Activated CD8-positive, alpha-beta memory T cell treated with anti-CD3 and anti-CD28 coated beads for 24 hours (primary cell): ENCODE results near the gene ABCA7.

Experiments used
- DNase-seq: peaks from one replicate; pipeline ENCODE4 v3.0.0-alpha.2; 2020

ABCA7 gene

GRCh38 chr19:1073063-1073955 lies 33.4 kb downstream of the ABCA7 start:
- peak; percentile 64 for DNase-seq

- peak; percentile 75 for DNase-seq
Measured at GRCh38 chr19:1073956-1074517, 34.1 kb downstream of the ABCA7 start.

- peak; percentile 93 for DNase-seq
Measured at GRCh38 chr19:1074544-1075283, 34.8 kb downstream of the ABCA7 start.

GRCh38 chr19:1076046-1076386 lies 36.1 kb downstream of the ABCA7 start:
- DNase-seq, result peak; percentile 67

GRCh38 chr19:1076951-1077350 lies 37.0 kb downstream of the ABCA7 start:
- peak; percentile 93 for DNase-seq

- peak; percentile 86 for DNase-seq
Measured at GRCh38 chr19:1079566-1080111, 39.7 kb downstream of the ABCA7 start.

- DNase-seq, result no peak
Measured at GRCh38 chr19:1080360-1081161, 40.7 kb downstream of the ABCA7 start.

GRCh38 chr19:1081301-1082164 lies 41.6 kb downstream of the ABCA7 start:
- peak; percentile 63 for DNase-seq

GRCh38 chr19:1082165-1082927 lies 42.4 kb downstream of the ABCA7 start:
- DNase-seq, result peak; percentile 82

GRCh38 chr19:1082928-1083816 lies 43.3 kb downstream of the ABCA7 start:
- no peak for DNase-seq

- no peak for DNase-seq
Measured at GRCh38 chr19:1084024-1084868, 44.3 kb downstream of the ABCA7 start.

GRCh38 chr19:1085053-1085658 lies 45.2 kb downstream of the ABCA7 start:
- no peak for DNase-seq

- no peak for DNase-seq
Measured at GRCh38 chr19:1085676-1086442, 46.0 kb downstream of the ABCA7 start.

- no peak for DNase-seq
Measured at GRCh38 chr19:1086613-1087012, 46.7 kb downstream of the ABCA7 start.

GRCh38 chr19:1087813-1088415 lies 48.0 kb downstream of the ABCA7 start:
- no peak for DNase-seq

- no peak for DNase-seq
Measured at GRCh38 chr19:1088416-1089010, 48.6 kb downstream of the ABCA7 start.
